HG02642 (cell line): Measurements from ENCODE around the gene GSTM3.
A peak's percentile ranks its signal among the peaks of the same experiment; 100 is the strongest.
"Not testable (repeated sequence)": the region's sequence is repeated elsewhere in the genome, so short reads cannot be mapped to it uniquely, and the experiment has no call there.

Source experiments
- ATAC-seq: cut with Tn5 transposase; IDR thresholded peaks from one replicate; pipeline ENCODE4 v1.9.1; 2021; ENCODE audit warnings: mild to moderate bottlenecking; ENCODE audit not compliant: unreplicated experiment, poor library complexity

Gene GSTM3

GRCh38 chr1:109776206-109776835 lies 35.5 kb upstream of the GSTM3 start:
- no peak for ATAC-seq

DNA sequence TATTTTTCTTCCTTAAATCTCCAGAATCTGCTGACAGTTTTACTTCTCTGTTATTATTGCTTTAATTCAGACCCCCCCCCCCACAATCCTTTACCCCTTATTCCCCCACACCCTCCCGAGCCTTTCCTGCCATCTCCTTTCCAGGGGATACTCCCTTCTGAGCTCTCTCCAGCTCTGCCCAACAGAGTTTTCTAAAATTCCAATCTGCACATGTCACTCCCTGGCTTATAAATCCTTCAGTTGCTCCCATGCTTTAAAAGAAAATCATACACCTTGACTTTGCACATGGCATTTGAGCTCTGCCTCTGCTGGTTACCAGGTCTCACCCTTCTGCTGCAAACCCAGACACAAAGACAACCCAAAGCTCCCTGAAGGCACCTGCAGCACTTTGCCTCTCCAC lies 34.6 kb upstream of the GSTM3 start:
- no peak for ATAC-seq

GRCh38 chr1:109773900-109774485 lies 33.2 kb upstream of the GSTM3 start:
- ATAC-seq: no peak

DNA sequence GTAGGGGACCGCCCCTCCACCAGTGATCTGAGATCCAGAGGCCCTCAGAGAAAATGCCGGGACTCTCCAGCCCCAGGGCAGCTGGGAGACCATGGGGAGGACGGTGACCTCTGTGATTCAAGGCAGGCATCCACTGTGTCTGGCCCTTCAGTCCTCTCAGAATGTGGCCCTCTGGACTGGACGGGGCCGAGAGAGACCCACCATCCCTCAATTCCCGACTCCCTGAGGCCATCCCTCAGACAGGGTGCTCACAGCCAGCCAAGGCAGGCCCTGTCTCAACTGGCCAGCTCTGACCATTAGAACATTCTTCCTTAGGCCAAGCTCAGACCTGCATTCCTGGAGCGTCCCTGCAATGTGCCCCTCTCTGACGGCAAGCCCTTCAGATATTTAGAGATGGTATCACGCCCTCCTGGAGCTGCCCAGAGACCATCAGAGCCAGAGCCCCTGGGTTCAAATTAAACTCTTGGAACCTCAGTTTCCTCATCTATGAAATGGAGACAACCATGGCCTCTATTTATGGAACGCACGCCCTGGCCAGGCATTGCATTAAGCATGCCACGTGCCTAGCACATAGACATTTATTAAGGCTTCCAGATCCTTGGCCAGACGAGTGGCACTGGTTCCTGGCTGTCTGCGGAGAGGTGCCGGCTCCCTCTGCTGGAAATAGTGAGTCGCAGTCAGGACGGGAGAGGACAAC lies 32.5 kb upstream of the GSTM3 start:
- ATAC-seq: peak; percentile 71

GRCh38 chr1:109772658-109773202 lies 31.9 kb upstream of the GSTM3 start:
- no peak for ATAC-seq

DNA sequence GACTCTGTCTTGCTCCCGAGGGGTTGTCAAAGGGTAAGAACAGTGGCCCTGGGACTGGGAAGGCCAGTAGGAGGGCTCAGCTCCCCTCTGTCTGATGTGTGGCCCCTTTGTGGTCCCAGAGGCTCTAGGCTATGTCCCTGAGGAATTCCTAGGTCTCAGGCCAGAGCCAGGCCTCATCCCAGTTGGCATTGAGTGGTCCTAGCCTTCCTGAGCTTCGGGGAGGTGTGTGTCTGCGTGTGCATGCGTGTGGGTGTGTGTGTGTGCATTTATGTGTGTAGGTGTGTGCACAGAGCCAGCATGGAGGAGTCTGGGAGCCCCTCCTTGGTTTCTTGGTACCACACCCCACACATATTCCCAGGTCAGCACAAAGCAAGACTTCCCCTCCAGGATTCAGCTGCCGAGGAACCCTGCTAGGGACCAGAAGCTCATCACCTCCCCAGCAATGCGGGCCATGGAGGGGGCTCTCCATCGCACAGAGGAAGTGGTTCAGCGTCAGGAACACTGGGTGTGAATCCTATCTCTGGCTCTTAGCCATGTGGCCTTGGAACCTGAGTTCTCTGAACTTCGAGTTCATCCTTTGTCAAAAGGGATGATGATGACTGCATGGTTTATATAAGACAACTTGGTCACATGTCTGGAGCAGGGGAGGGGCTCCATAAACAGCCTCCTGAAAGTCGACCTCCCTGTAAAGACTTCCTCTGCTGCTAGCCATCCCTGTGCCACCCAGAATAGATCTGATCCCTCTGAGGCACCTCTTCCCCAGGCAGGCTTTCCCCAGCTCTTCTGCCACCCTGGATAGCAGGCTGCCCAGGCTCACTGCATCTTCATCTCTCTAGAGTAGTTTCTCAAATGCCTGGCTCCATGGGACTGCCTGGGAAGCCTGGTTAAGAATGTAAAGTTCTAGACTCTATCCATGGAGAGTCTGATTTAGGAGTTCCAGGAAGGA lies 31.1 kb upstream of the GSTM3 start:
- ATAC-seq: no peak

GRCh38 chr1:109770331-109771095 lies 29.7 kb upstream of the GSTM3 start:
- ATAC-seq: no peak

DNA sequence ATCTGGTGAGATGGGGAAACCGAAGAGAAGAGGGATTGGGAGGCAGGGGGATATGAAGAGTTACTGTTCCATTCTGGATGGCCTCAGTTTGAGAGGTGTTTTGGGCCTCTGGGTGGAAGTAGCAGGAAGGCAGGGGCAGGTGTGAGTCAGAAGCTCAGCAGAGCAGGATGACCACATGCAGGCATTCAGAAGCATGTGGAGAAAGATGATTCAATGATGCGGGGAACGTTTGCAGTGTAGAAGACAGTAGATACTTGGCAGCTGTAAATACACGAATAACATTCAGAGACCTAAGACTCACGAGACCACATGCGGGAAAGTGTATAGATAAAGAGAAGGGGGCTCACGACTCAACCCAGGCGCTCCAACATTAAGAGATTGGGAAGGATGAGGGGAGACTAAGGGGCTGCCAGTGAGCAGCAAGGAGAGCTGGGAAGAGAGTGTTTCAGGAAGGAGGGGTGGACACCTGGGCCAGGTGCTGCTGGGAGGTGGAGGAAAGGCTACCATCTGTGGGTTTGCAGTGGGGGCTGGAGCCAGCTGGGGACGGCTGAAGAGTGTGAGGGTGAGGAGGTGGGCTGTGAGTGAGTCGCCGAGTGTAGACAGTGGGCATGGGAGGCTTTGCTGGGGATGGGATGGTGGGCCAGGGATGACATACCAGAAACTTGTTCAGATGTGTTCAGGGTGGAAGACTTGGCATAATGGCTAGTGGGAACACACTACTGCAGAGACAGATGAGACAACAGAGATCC lies 28.7 kb upstream of the GSTM3 start:
- no peak for ATAC-seq

- no peak for ATAC-seq
Measured at GRCh38 chr1:109768820-109769219, 28.0 kb upstream of the GSTM3 start.

DNA sequence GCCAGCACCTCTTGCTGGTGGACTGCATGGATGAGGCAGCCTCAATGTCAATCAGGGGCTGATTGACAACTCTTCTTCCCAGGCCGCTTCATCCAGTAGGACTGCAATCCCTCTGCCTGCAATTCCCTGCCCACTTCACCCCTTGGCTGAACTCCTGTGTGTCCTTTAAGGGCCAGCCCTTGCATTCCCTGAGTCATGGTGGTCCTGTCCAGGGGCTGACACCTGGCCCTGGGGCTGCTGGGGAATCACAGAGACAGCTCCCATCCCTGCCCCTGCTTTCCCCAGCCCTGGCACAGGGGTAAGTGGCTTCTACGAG lies 27.5 kb upstream of the GSTM3 start:
- no peak for ATAC-seq

DNA sequence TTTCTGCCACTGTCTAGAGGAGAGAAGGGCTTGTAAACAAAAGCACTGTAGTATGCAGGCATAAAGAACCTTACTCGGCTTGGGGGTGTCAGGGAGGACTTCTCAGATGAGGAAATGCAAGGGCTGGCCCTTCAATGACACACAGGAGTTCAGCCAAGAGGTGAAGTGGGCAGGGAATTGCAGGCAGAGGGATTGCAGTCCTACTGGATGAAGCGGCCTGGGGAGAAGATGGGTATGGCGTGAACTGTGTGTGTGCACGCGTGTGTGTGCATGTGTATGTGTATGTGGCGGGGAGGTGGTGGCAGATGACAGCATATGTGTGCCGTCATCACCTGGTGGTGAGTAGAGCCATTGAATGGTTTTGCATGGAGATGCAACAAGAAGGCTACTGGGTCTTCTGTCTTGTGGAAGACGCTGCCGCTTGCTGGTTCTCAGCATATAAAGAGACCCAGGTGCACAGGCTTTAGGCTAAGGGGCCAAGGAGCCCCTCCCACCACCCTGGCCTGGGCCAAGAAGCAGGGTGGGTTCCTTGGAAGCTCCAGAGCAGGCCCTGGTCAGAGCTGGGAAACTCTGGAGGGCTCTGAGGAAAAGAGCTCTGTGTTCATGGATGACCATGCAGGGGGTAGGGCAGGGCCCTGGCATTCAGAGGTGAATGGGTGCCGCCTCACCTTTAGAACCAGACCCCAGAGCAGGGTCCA lies 26.9 kb upstream of the GSTM3 start:
- no peak for ATAC-seq

GRCh38 chr1:109766991-109767636 lies 26.3 kb upstream of the GSTM3 start:
- ATAC-seq: not testable (repeated sequence)

GRCh38 chr1:109765896-109766615 lies 25.2 kb upstream of the GSTM3 start:
- ATAC-seq: no peak

DNA sequence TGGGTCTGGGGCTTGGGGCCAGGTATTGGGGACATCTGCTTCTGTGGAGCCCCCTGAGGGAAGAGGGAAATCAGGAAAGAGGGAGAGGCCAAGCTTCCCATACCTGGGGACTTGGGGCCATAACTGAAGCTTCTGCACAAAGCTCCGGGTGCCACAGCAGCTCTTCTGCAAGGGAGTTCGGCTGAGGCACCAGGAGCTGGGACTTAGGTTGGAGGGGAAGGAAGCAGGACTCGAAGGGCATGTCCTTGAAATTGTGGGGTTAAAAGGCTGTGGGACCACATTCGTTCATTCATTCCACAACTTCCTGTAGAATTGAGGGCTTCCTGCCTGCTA lies 24.6 kb upstream of the GSTM3 start:
- no peak for ATAC-seq

DNA sequence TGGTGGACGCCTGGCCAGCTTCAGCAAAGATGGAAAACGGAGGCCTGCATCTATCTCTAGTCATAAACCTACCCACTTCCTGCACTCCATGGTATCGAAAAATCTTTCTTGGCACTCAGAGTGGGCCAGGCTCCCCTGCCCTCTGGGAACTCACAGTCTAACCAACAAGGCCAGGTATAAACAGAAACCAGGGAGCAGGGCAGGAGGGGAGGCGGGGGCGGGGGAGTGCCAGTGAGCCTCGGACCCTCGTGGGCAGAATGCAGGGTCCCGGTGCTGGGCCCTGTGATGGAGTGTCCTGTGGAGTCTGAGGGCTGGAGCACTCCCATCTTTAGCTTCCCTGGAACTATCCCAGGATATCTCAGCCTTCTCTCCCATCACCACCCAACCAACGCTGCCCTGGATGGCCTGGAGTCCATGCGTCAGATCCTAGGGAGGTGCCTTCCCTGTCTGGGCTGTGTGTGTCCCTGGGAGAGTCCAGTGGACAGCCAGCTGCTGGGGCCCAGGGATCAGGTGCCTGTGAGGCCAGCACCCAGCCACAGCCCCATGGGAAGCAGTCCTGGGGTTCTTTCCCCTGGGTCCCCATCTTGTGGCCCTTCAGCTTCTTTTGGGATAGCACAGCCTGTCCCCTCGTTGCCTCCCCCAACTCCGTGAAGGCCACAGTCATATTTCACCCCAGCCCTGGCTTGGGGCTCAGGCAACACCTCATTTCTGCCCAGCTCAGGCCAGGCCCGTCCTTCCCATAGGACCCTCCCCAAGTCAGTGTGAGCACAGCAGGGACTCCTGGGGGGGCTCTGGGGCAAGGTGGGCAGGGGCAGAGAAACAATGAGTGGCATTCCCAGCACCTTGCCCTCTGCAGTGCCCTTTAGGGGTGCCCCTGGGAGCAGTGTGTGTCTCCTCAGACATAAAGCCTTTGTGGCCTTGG lies 24.0 kb upstream of the GSTM3 start:
- no peak for ATAC-seq

DNA sequence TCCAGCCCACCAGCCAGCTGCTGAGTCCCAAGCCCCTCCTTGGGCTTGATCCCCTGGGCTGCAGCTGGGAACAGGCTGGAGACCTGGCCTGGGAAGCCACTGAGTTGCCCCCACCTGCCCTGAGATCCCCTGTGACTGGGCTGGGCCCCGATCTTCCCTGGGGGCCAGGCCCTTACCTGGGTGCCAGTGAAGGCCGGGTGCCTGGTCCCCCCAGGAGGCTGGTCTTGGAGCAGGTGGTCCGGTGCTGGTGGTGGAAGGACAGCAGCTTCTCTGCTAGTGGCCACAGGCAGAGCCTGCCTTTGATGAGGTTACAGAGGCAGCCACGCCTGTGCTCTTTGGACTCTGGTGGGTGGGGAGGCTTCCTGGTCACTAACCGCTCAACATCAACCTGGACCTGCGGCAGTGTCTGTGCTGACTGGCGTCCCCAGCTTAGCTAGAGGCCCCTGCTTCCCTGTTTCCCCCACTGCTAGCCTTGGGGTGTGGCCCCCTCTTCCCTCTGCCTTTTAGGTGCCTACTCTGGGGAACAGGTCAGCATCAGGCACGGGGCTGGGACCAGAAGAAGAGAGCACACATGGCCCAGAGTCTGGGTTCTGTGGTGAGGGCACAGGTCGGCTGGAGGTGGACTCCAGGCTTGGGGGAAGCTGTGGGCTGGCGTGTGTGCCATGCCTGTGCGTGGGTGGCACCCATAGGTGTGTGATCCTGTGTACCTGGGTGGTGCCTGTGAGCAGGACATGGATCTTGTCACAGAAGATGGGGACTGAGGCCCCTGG lies 23.0 kb upstream of the GSTM3 start, which contains the start of gene EPS8L3:
Gene EPS8L3, minus strand, starts transcription at position 278 of the 770 bp plus-strand sequence. CDS start 2,174 bp downstream, outside the sequence.
- no peak for ATAC-seq
